Neutrophil (primary cell): ENCODE results near the gene LYL1.
A peak's percentile ranks its signal among the peaks of the same experiment; 100 is the strongest.

Experiments
- H3K27ac ChIP-seq: fragments of 200-600 bp; sonication (generic); 2 replicates; pipeline ENCODE4 v1.5.1; 2016; ENCODE audit warnings: mild to moderate bottlenecking, moderate library complexity
- H3K27me3 ChIP-seq: fragments of 200-600 bp; sonication (generic); 2 replicates; pipeline ENCODE4 v1.6.0; 2016; ENCODE audit warnings: mild to moderate bottlenecking
- H3K36me3 ChIP-seq: fragments of 200-600 bp; sonication (generic); 2 replicates; pipeline ENCODE4 v1.5.1; 2017
- H3K4me1 ChIP-seq, 2 experiments: fragments of 200-600 bp in 1 of 2; sonication (generic) in 1 of 2; 1 replicate in 1 of 2; 2 replicates in 1 of 2; pipeline versions ENCODE4 v1.5.1 to v1.6.1; 2013 to 2016; ENCODE audit warnings: low read depth in 1 of 2, low read length in 1 of 2, mild to moderate bottlenecking in 1 of 2, moderate library complexity in 1 of 2; ENCODE audit not compliant: control insufficient read depth in 1 of 2, insufficient read depth in 1 of 2
- H3K4me3 ChIP-seq, 2 experiments: fragments of 200-600 bp in 1 of 2; sonication (generic) in 1 of 2; 1 replicate in 1 of 2; 2 replicates in 1 of 2; pipeline ENCODE4 v1.5.1; 2013 to 2016; ENCODE audit warnings: low read depth in 1 of 2, low read length in 1 of 2, mild to moderate bottlenecking in 1 of 2, moderate library complexity in 1 of 2
- H3K9me3 ChIP-seq: fragments of 200-600 bp; sonication (generic); 2 replicates; pipeline ENCODE4 v1.5.1; 2016
- TF ChIP-seq, protein P1 (sequence below): fragments of 200-600 bp; sonication (generic); IDR thresholded peaks from 2 replicates; pipeline ENCODE4 v1.5.1; 2016; ENCODE audit warnings: antibody characterized with exemption

The LYL1 gene

DNA sequence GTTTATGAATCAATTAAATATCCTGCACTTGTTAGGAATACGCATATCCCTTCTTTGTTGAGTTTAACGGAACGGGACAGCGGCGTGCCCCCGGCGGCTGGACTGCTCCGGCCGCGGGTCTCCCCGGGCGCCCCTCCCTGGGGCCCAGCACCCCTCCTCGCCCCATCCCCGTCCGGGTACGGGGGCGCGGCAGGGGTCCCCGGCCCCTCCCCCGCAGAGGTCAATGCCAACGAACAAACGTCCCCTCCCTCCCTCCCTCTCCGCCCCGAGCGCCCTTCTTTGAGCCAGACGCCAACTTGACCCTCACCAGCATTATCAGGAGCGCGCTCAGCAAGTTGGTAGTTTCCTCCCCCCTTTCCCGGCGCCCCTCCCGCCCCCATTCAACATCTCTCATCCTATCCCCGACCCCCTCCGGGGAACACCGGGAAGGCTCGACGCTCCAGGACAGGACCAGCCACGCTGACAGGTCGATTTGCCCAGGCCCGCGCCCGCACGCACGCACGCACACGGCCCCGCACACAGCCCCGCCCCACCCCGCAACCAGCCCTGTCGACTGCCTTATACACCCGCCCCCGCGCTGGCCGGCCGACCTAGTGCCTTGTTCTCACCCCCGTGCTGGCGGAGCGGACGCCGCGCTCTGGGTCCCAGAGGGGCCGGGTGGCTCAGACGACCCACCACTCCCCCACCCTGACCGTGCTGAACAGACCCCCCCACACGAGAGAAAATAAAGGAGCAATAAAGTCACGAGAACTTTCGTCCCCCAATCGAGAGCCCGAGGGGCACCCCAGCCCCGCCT is 5.0 kb downstream of the LYL1 start:
- TF ChIP-seq, protein P1, sequence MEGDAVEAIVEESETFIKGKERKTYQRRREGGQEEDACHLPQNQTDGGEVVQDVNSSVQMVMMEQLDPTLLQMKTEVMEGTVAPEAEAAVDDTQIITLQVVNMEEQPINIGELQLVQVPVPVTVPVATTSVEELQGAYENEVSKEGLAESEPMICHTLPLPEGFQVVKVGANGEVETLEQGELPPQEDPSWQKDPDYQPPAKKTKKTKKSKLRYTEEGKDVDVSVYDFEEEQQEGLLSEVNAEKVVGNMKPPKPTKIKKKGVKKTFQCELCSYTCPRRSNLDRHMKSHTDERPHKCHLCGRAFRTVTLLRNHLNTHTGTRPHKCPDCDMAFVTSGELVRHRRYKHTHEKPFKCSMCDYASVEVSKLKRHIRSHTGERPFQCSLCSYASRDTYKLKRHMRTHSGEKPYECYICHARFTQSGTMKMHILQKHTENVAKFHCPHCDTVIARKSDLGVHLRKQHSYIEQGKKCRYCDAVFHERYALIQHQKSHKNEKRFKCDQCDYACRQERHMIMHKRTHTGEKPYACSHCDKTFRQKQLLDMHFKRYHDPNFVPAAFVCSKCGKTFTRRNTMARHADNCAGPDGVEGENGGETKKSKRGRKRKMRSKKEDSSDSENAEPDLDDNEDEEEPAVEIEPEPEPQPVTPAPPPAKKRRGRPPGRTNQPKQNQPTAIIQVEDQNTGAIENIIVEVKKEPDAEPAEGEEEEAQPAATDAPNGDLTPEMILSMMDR: no peak
- Histone ChIP-seq H3K4me1 (peaks cover 67 to 77% of the 10 kb centered on the region in 2 experiments), H3K36me3 (peaks cover 14% of the 10 kb centered on the region), H3K27ac (peak overlapping the region; percentile 99), H3K27me3 (no peaks in the 10 kb centered on the region), H3K4me3 (peak overlapping the region; percentile 93 to 95), H3K9me3 (no peaks in the 10 kb centered on the region)

DNA sequence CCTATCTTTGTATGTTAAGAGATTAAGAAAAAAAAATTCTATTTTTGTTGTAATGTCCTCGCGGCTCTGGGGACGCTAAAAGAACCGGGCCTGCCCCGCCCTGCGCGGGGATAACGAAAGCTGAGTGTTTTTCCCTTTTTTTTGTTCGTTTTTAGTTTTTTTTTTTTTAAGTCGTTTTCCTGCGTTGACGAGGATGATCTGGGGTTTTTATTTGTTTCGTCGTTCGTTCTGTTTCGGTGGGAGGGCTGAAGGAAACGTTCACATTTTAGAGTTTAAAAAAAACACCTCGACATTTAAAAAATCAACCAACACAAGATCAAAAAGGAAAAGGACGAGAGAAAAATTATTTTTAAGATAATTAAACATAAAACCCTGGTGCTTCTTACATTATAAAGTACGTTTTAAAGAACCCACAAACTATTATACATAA is 5.6 kb downstream of the LYL1 start:
- TF ChIP-seq, protein P1: no peak
- peaks cover 61 to 72% of the 10 kb centered on the region in 2 experiments for H3K4me1 ChIP-seq

DNA sequence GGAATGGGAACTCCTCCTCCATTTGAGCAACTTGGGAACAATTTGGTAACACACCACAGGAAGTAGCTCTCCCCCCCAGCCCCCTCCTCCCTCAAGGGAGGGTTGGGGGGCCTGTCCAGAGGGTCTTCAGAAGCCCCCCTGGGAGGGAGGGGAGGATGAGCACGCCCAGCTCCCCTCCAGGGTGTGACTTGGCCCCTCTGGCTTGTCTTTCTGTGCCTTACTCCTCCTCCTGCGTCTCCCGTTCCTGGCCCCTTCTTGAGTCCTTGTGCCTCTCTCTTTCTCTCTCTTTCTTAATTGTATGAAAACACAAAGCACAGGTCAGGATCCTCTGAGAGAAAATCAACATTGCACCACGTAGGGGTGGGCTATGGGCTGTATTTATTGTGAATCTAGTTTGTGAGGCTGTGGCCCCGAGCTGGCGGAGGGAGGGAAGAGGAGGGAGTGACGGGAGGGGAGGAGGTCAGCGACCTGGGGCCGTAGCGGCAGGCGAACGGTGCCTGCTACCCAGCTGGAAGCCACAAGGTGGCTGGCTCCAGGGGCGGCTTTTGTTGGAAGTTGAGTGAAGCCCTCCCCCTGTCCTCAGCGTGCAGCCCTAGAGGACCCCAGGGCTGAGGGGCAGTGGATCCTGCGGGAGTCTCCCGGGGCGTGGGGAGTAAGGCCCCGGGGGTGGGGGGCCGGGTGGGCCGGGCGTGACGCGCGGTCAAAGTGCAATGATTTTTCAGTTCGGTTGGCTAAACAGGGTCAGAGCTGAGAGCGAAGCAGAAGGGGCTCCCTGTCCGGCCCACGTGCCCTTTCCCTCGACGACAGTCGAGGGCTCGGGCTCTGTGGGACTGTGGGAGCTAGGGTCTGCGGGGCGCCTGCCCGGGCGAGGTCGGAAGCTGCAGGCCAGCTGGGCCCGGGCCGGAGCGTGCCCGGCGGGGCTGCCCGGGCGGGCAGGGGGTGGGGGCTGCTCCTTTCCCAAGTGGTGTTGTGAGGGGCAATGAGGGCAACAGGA is 6.4 kb downstream of the LYL1 start:
- Histone ChIP-seq H3K4me1 (peaks cover 52 to 64% of the 10 kb centered on the region in 2 experiments), H3K27ac (peak overlapping the region; percentile 99), H3K36me3 (peaks cover 14% of the 10 kb centered on the region), H3K27me3 (peaks cover 7% of the 10 kb centered on the region), H3K9me3 (no peaks in the 10 kb centered on the region), H3K4me3 (peak overlapping the region; percentile 93 to 95)
- TF ChIP-seq, protein P1: peak; percentile 68

More for the DNA sequence above, 5.6 kb downstream of the LYL1 start:
- Histone ChIP-seq H3K27ac (peak overlapping the region; percentile 99), H3K4me3 (peak overlapping the region; percentile 93 to 95), H3K27me3 (no peaks in the 10 kb centered on the region), H3K36me3 (peaks cover 14% of the 10 kb centered on the region), H3K9me3 (no peaks in the 10 kb centered on the region)

DNA sequence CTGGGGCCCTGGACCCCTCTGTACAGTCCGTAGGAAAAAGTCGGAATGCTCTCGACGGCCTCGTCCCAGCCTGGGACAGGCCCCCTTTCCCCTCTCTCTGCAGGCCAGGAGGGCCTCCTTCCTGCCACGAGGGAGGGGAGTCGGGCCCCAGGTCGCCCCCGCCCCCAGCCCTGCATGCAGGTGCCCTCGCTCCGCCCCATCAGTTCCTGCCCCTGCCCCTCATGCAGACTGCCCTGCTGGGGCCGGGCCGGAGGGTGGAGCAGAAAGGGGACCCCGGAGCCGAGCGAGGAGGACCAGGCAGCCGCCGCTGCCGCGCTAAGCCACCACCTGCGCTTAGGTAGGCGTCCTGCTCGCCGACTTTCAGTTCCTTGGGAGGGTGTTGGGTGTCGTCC is 7.3 kb downstream of the LYL1 start:
- H3K4me3 ChIP-seq: peak overlapping the region; percentile 93 to 95
- peaks cover 44 to 55% of the 10 kb centered on the region in 2 experiments for H3K4me1 ChIP-seq

More for the DNA sequence above, 7.3 kb downstream of the LYL1 start:
- H3K27ac ChIP-seq: peak overlapping the region; percentile 99
- peaks cover 7% of the 10 kb centered on the region for H3K27me3 ChIP-seq
- peaks cover 7% of the 10 kb centered on the region for H3K36me3 ChIP-seq
- TF ChIP-seq, protein P1: no peak
- H3K9me3 ChIP-seq: no peaks in the 10 kb centered on the region
